NCI-H2196 (cell line): ENCODE results near the gene GRIFIN.
A peak's percentile ranks its signal among the peaks of the same experiment; 100 is the strongest.

Experiments used
- DNase-seq: peaks from one replicate; lab custom pipeline; 2025; ENCODE audit not compliant: unreplicated experiment; lab: John Stamatoyannopoulos, UW

GRIFIN gene

GRCh38 chr7:2476298-2476697 lies at the start of gene GRIFIN:
Gene GRIFIN (minus strand): TSS chr7:2476398. CDS start chr7:2476383, 15 bp downstream.
- DNase-seq = no peak

GRCh38 chr7:2524808-2525657 lies 48.8 kb upstream of the GRIFIN start:
- no peak for DNase-seq

- peak; percentile 93 for DNase-seq
Measured at GRCh38 chr7:2523941-2524807, 48.0 kb upstream of the GRIFIN start.

GRCh38 chr7:2523461-2523936 lies 47.3 kb upstream of the GRIFIN start:
- peak; percentile 70 for DNase-seq

- no peak for DNase-seq
Measured at GRCh38 chr7:2522780-2523433, 46.7 kb upstream of the GRIFIN start.

GRCh38 chr7:2521952-2522591 lies 45.9 kb upstream of the GRIFIN start:
- DNase-seq = peak; percentile 54

GRCh38 chr7:2521341-2521745 lies 45.1 kb upstream of the GRIFIN start:
- no peak for DNase-seq

GRCh38 chr7:2520761-2521290 lies 44.6 kb upstream of the GRIFIN start:
- DNase-seq = no peak

- no peak for DNase-seq
Measured at GRCh38 chr7:2520131-2520760, 44.0 kb upstream of the GRIFIN start.

- peak; percentile 94 for DNase-seq
Measured at GRCh38 chr7:2519119-2519930, 43.1 kb upstream of the GRIFIN start, which contains the start of gene LFNG. Gene LFNG (plus strand): TSS chr7:2519774. CDS start chr7:2519862, 88 bp downstream.

- DNase-seq = no peak
Measured at GRCh38 chr7:2518737-2519118, 42.5 kb upstream of the GRIFIN start.

- no peak for DNase-seq
Measured at GRCh38 chr7:2517678-2518507, 41.7 kb upstream of the GRIFIN start.

GRCh38 chr7:2517026-2517425 lies 40.8 kb upstream of the GRIFIN start:
- no peak for DNase-seq

GRCh38 chr7:2516194-2516555 lies 40.0 kb upstream of the GRIFIN start:
- DNase-seq = no peak

- no peak for DNase-seq
Measured at GRCh38 chr7:2515424-2516193, 39.4 kb upstream of the GRIFIN start.

- no peak for DNase-seq
Measured at GRCh38 chr7:2514473-2515423, 38.5 kb upstream of the GRIFIN start.
